A673 (cell line): Measurements from ENCODE around the gene RHBDD2. TPM values are rescaled to one million over a fixed set of nuclear protein-coding genes. Genes with fewer than 3 reads are reported as not detected.
"Not testable (repeated sequence)": the region's sequence is repeated elsewhere in the genome, so short reads cannot be mapped to it uniquely, and the experiment has no call there.

ENCODE experiments used
- BruUV-seq: library from RNA; stranded (reverse); fragments of 400-500 nt; replicated peaks from 2 replicates; lab custom pipeline; 2021; lab: Mats Ljungman, UMichigan
- CTCF ChIA-PET: fragments of 300-600 bp; sonication (Branson Sonifier 250); formaldehyde crosslinking; loops from one replicate; lab custom pipeline; 2022; ENCODE audit warnings: antibody characterized with exemption; lab: Charles Lee
- POLR2A ChIA-PET: fragments of 300-600 bp; sonication (Branson Sonifier 250); formaldehyde crosslinking; loops from one replicate; lab custom pipeline; 2022; ENCODE audit warnings: antibody characterized with exemption; ENCODE audit not compliant: low non-redundant PET; lab: Charles Lee
- DNase-seq: peaks from one replicate; pipeline ENCODE4 v3.0.0-alpha.2; 2015; ENCODE audit warnings: low spot score
- H3K27ac ChIP-seq: fragments of 200-600 bp; sonication (generic); 2 replicates; pipeline ENCODE4 v1.5.1; 2016; ENCODE audit warnings: mixed run types, low read depth, mild to moderate bottlenecking, mixed read lengths, antibody characterized with exemption, low read length; ENCODE audit not compliant: poor library complexity, severe bottlenecking
- H3K27me3 ChIP-seq: fragments of 200-600 bp; sonication (generic); replicated peaks from 2 replicates; pipeline ENCODE4 v1.6.1; 2017; ENCODE audit warnings: mixed run types, low read depth, mild to moderate bottlenecking, mixed read lengths, antibody characterized with exemption, low read length; ENCODE audit not compliant: insufficient read depth, poor library complexity
- H3K36me3 ChIP-seq: fragments of 200-600 bp; sonication (generic); 2 replicates; pipeline ENCODE4 v1.6.1; 2016; ENCODE audit warnings: mixed run types, mild to moderate bottlenecking, mixed read lengths, antibody characterized with exemption, low read length; ENCODE audit not compliant: insufficient read depth, poor library complexity, severe bottlenecking
- H3K4me1 ChIP-seq: fragments of 200-600 bp; sonication (generic); 2 replicates; pipeline ENCODE4 v1.6.1; 2017; ENCODE audit warnings: mixed run types, mild to moderate bottlenecking, mixed read lengths, antibody characterized with exemption, low read length; ENCODE audit not compliant: insufficient read depth, poor library complexity, severe bottlenecking
- H3K4me3 ChIP-seq: fragments of 200-600 bp; sonication (generic); 2 replicates; pipeline ENCODE4 v1.5.1; 2016; ENCODE audit warnings: low read depth, mixed run types, mild to moderate bottlenecking, mixed read lengths, low read length; ENCODE audit not compliant: poor library complexity, severe bottlenecking
- H3K9me3 ChIP-seq: fragments of 200-600 bp; sonication (generic); 2 replicates; pipeline ENCODE4 v1.6.1; 2016; ENCODE audit warnings: mixed run types, low read depth, mild to moderate bottlenecking, mixed read lengths, antibody characterized with exemption, low read length; ENCODE audit not compliant: poor library complexity, severe bottlenecking
- CTCF ChIP-seq: fragments of 300-800, 200-600 bp; sonication (generic); conservative IDR thresholded peaks from 2 replicates; pipeline ENCODE4 v1.5.1; 2017; ENCODE audit warnings: low read depth, mild to moderate bottlenecking, antibody characterized with exemption, low read length, moderate library complexity, mixed read lengths
- EZH2 ChIP-seq: fragments of 200-600 bp; sonication (generic); IDR thresholded peaks from 2 replicates; pipeline ENCODE4 v1.6.1; 2017; ENCODE audit warnings: borderline replicate concordance, low read depth, mild to moderate bottlenecking, mixed read lengths, antibody characterized with exemption, low read length; ENCODE audit not compliant: poor library complexity, severe bottlenecking
- intact Hi-C: fragments of 100-400 bp; cut with micrococcal nuclease; formaldehyde crosslinking; loops from one replicate; pipeline ENCODE4 v1.10.0; 2022; ENCODE audit not compliant: unreplicated experiment
- total RNA-seq: library from RNA; stranded (reverse); gene quantifications from 2 replicates; pipeline ENCODE4 v1.2.3, GENCODE V29; 2021

RHBDD2 gene
- total RNA-seq, 1 experiment from 2014 or later = 86.5 TPM

- DNase-seq = no peak
- Histone ChIP-seq H3K36me3 (no peaks in the 10 kb centered on the region), H3K9me3 (no peaks in the 10 kb centered on the region), H3K4me1 (no peaks in the 10 kb centered on the region), H3K27me3 (no peaks in the 10 kb centered on the region), H3K27ac (no peak overlapping the region), H3K4me3 (no peak overlapping the region)
- intact Hi-C loops = no loop called here
- no TSS peak for BruUV-seq
- TF ChIP-seq CTCF (no peak), EZH2 (no peak)
- ChIA-PET POLR2A (no interaction called here), CTCF (no interaction called here)
Observed at GRCh38 chr7:75835688-75836285, 43.0 kb upstream of the RHBDD2 start.

GRCh38 chr7:75836798-75837197, 42.0 kb upstream of the RHBDD2 start:
- ChIA-PET POLR2A (no interaction called here), CTCF (no interaction called here)
- Histone ChIP-seq H3K4me3 (no peak overlapping the region), H3K4me1 (no peaks in the 10 kb centered on the region), H3K27me3 (no peaks in the 10 kb centered on the region), H3K27ac (no peak overlapping the region), H3K9me3 (no peaks in the 10 kb centered on the region), H3K36me3 (no peaks in the 10 kb centered on the region)
- no TSS peak for BruUV-seq
- DNase-seq = no peak
- intact Hi-C loops = no loop called here
- TF ChIP-seq CTCF = no peak
- no peak for TF ChIP-seq EZH2

GRCh38 chr7:75838281-75838930, 40.4 kb upstream of the RHBDD2 start:
- H3K27ac ChIP-seq, H3K27me3 ChIP-seq, CTCF ChIA-PET, DNase-seq, intact Hi-C loops, POLR2A ChIA-PET, BruUV-seq, H3K36me3 ChIP-seq, H3K4me3 ChIP-seq, H3K9me3 ChIP-seq: not testable (repeated sequence)
- peaks cover 14% of the 10 kb centered on the region for H3K4me1 ChIP-seq

GRCh38 chr7:75840029-75840428, 38.8 kb upstream of the RHBDD2 start:
- H3K4me1 ChIP-seq = peaks cover 17% of the 10 kb centered on the region
- H3K36me3 ChIP-seq = no peaks in the 10 kb centered on the region
- TF ChIP-seq EZH2 (no peak), CTCF (no peak)
- no peak for DNase-seq
- intact Hi-C loops = no loop called here
- BruUV-seq = no TSS peak
- H3K9me3 ChIP-seq = no peaks in the 10 kb centered on the region
- ChIA-PET POLR2A (no interaction called here), CTCF (no interaction called here)
- H3K27ac ChIP-seq = no peak overlapping the region
- no peak overlapping the region for H3K4me3 ChIP-seq
- no peaks in the 10 kb centered on the region for H3K27me3 ChIP-seq
